Fibroblast of lung (primary cell): ENCODE results near the gene SPG21. TPM values are rescaled to one million over a fixed set of nuclear protein-coding genes. Genes with fewer than 3 reads are reported as not detected.

Experiments used
- DNase-seq, 2 donors: peaks; one replicate each; pipeline versions ENCODE4 v3.0.0 to v3.0.0-alpha.2; 2010; ENCODE audit warnings: low read depth in 2 of 2
- H2AFZ ChIP-seq: 2 replicates; pipeline ENCODE4 v1.5.1; 2012; ENCODE audit warnings: low read length, control low read depth, inconsistent platforms
- H3K27ac ChIP-seq: 2 replicates; pipeline ENCODE4 v1.5.1; 2011; ENCODE audit warnings: low read length, control low read depth; ENCODE audit not compliant: insufficient read depth
- H3K27me3 ChIP-seq: 2 replicates; pipeline ENCODE4 v1.5.1; 2011; ENCODE audit warnings: mild to moderate bottlenecking, low read length; ENCODE audit not compliant: control insufficient read depth, insufficient read depth
- H3K36me3 ChIP-seq: 2 replicates; pipeline ENCODE4 v1.5.1; 2011; ENCODE audit warnings: low read length; ENCODE audit not compliant: control insufficient read depth, insufficient read depth
- H3K4me1 ChIP-seq: 2 replicates; pipeline ENCODE4 v1.5.1; 2011; ENCODE audit warnings: low read length; ENCODE audit not compliant: control insufficient read depth, insufficient read depth; ENCODE audit errors: extremely low read depth
- H3K4me2 ChIP-seq: 2 replicates; pipeline ENCODE4 v1.5.1; 2011; ENCODE audit warnings: low read length, control low read depth; ENCODE audit not compliant: insufficient read depth; ENCODE audit errors: extremely low read depth
- H3K4me3 ChIP-seq, 4 experiments: fragments of 200-600 bp in 1 of 4; sonication (generic) in 1 of 4; replicated peaks in 1 of 4; 2 replicates each; pipeline ENCODE4 v1.5.1; 2011 to 2016; ENCODE audit warnings: low read length in 4 of 4, low read depth in 3 of 4, mild to moderate bottlenecking in 3 of 4, control low read depth in 2 of 4, inconsistent platforms in 1 of 4, mixed read lengths in 1 of 4; ENCODE audit not compliant: insufficient read depth in 1 of 4; ENCODE audit errors: control extremely low read depth in 1 of 4
- H3K79me2 ChIP-seq: 2 replicates; pipeline ENCODE4 v1.5.1; 2012; ENCODE audit warnings: mild to moderate bottlenecking, low read length, inconsistent platforms; ENCODE audit not compliant: control insufficient read depth, insufficient read depth
- H3K9ac ChIP-seq: 2 replicates; pipeline ENCODE4 v1.5.1; 2011; ENCODE audit warnings: mild to moderate bottlenecking, low read length, control low read depth; ENCODE audit not compliant: insufficient read depth
- H3K9me3 ChIP-seq: 2 replicates; pipeline ENCODE4 v1.5.1; 2012; ENCODE audit warnings: low read depth, low read length; ENCODE audit not compliant: control insufficient read depth, insufficient read depth
- H4K20me1 ChIP-seq: 2 replicates; pipeline ENCODE4 v1.5.1; 2011; ENCODE audit warnings: low read length; ENCODE audit not compliant: control insufficient read depth, insufficient read depth; ENCODE audit errors: extremely low read depth
- CTCF ChIP-seq, 2 donors: IDR thresholded peaks in 1 of 2; conservative IDR thresholded peaks in 1 of 2; 1 replicate in 1 of 2; 2 replicates in 1 of 2; pipeline ENCODE4 v1.5.1; 2011 to 2012; ENCODE audit warnings: low read length in 2 of 2, control low read depth in 1 of 2, inconsistent platforms in 1 of 2, low read depth in 1 of 2, mild to moderate bottlenecking in 1 of 2
- EZH2 ChIP-seq: IDR thresholded peaks from 2 replicates; pipeline ENCODE4 v1.5.1; 2012; ENCODE audit warnings: low read length, control low read depth, mild to moderate bottlenecking; ENCODE audit errors: missing control alignments
- polyA plus RNA-seq, 2 donors: library from polyadenylated mRNA; depleted of rRNA in 1 of 2; stranded (reverse) in 1 of 2; unstranded in 1 of 2; fragments of >200 nt; gene quantifications; 2 replicates each; pipeline ENCODE4 v1.2.1, GENCODE V29; 2011 to 2012; ENCODE audit warnings: missing spikeins in 1 of 2
- total RNA-seq: library from RNA; depleted of rRNA; stranded (reverse); fragments of >200 nt; gene quantifications from 2 replicates; pipeline ENCODE4 v1.2.1, GENCODE V29; 2014

SPG21 gene
- total and polyA plus RNA-seq, 2 donors (not counting 1 experiment from before 2014, with no cell fraction given), result 68.4 to 95.3 TPM

DNA sequence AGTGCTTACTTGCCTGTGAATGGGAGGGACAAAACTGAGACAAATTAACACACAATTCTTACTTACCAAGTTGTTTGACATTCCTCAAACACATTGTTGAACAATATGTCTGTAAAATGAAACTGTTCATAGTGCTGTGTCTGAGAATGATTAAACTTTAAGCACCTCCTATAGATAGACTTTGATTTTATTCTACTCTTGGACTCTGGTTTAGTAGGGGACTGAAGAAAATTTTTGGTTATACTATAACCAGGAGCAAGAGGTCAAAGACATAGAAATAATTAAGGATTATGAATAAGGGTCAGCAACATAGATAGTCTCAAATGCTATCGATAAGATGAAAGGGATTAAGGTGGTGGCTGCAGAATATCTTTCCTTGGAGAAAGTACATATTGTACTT lies 47.6 kb upstream of the SPG21 start:
- Histone ChIP-seq H3K4me2 (no peak overlapping the region), H3K27me3 (no peaks in the 10 kb centered on the region), H3K4me3 (no peak overlapping the region), H3K36me3 (no peaks in the 10 kb centered on the region), H3K9me3 (no peaks in the 10 kb centered on the region), H3K79me2 (no peaks in the 10 kb centered on the region), H3K4me1 (no peaks in the 10 kb centered on the region), H4K20me1 (no peaks in the 10 kb centered on the region), H3K9ac (no peak overlapping the region), H2AFZ (no peak overlapping the region), H3K27ac (no peak overlapping the region)
- TF ChIP-seq CTCF (conservative IDR thresholded peaks at IDR 0.05 in 1 of 2, IDR thresholded peaks at IDR 0.05 in 1 of 2; ENCODE audit: low read depth in 1 of 2, low read length in 2 of 2) (no peak), EZH2 (no peak)
- no peak for DNase-seq

DNA sequence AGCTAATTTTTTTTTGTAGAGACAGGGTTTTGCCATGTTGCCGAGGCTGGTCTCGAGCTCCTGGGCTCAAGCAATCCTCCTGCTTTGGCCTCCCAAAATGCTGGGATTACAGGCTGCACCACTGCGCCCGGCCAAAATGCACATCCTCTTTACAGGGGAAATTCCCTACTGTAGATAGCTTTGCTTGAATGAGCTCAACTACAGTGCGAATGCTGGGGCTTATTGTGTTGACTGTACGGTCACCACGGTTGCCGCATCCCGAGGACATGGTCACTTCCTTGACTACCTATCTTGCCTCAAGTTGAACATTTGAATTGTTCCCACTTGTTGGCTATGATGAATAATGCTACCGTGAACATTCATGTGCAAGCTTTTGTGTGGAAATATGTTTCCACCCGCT lies 45.0 kb upstream of the SPG21 start:
- H3K9me3 ChIP-seq, result no peaks in the 10 kb centered on the region
- no peak overlapping the region for H3K9ac ChIP-seq
- DNase-seq, result no peak
- H3K27me3 ChIP-seq, result no peaks in the 10 kb centered on the region
- H3K36me3 ChIP-seq, result no peaks in the 10 kb centered on the region
- H3K4me1 ChIP-seq, result no peaks in the 10 kb centered on the region
- no peaks in the 10 kb centered on the region for H4K20me1 ChIP-seq
- H2AFZ ChIP-seq, result no peak overlapping the region
- no peak for TF ChIP-seq CTCF (conservative IDR thresholded peaks at IDR 0.05 in 1 of 2, IDR thresholded peaks at IDR 0.05 in 1 of 2; ENCODE audit: low read depth in 1 of 2, low read length in 2 of 2)
- no peak for TF ChIP-seq EZH2
- no peak overlapping the region for H3K4me2 ChIP-seq
- H3K79me2 ChIP-seq, result no peaks in the 10 kb centered on the region
- H3K27ac ChIP-seq, result no peak overlapping the region
- H3K4me3 ChIP-seq, result no peak overlapping the region

DNA sequence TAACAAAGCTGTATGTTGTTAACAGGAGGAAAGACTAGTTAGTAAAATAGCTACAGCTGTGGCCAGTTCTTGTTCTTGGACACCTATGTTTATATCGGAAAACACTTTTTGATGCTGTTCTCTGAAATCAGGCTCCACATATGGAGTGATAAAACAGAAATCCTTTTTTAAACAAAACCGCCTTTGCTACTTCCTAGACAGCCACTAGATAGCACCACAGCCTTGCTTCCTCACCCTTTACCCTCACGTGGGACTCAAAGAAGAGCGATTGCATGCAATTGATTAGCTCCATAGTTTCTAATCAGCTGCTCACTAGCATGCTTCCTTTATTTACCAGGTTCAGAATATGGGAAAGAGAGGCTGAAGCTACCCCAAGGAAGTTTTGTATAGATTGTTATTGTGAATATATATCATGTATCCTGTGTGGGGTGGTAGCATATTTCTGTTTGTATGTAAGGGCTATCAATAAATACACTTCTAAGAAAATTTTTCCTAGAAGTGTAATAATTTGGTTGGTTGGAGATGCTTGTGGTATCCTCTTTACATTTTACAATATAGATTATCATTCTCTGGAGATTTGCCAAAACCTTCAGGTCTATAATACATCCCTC lies 44.0 kb upstream of the SPG21 start:
- TF ChIP-seq CTCF (conservative IDR thresholded peaks at IDR 0.05 in 1 of 2, IDR thresholded peaks at IDR 0.05 in 1 of 2; ENCODE audit: low read depth in 1 of 2, low read length in 2 of 2), result peak; percentile 76 to 85
- TF ChIP-seq EZH2, result no peak
- no peak overlapping the region for H3K4me2 ChIP-seq
- H3K79me2 ChIP-seq, result peaks cover 4% of the 10 kb centered on the region
- no peaks in the 10 kb centered on the region for H3K9me3 ChIP-seq
- H3K27ac ChIP-seq, result no peak overlapping the region
- no peaks in the 10 kb centered on the region for H3K27me3 ChIP-seq
- peak; percentile 40 to 76 for DNase-seq
- no peak overlapping the region for H2AFZ ChIP-seq
- H4K20me1 ChIP-seq, result no peaks in the 10 kb centered on the region
- H3K36me3 ChIP-seq, result no peaks in the 10 kb centered on the region
- H3K4me3 ChIP-seq, result no peak overlapping the region
- H3K9ac ChIP-seq, result no peak overlapping the region
- no peaks in the 10 kb centered on the region for H3K4me1 ChIP-seq
